ENCODE data around the gene NUDT14. TPM values are rescaled to one million over a fixed set of nuclear protein-coding genes. Genes with fewer than 3 reads are reported as not detected.
A peak's percentile ranks its signal among the peaks of the same experiment; 100 is the strongest.

Gene NUDT14
- total and polyA plus RNA-seq, 2 donors from 2014 or later, result 48.6 to 59.1 TPM

DNA sequence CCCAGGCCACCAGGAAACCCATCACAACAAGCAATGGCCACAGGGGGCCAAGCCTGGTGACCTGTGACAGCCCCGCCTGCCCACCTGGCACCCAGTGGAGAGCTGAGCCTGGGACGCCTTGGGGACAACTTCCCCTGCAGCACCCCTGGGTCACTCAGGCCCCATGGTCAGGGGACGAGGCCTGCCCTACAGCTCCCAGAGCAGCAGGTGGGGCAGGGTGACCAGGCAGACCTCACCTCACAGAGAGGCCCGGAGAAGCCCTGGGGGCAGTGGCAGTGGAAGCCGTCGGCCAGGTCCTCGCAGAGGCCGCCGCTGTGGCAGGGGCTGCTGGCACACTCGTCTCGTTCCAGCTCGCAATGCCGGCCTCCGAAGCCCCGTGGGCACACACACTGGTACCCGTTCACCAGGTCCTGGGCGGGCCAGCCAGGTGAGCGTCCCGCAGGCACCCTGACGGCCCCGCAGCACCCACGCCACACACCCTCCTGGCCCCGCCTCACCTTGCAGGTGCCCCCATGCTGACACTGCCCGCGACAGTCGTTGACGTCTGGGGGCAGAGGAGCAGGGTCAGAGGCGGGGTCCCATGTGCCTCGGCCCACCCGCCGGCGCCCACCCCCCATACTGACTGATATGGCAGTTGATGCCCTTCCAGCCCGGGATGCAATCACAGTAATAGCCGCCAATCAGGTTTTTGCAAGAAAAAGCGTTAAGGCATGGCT lies 30.6 kb downstream of the NUDT14 start:
- no peak for FAIRE-seq
- Histone ChIP-seq H3K9me3 (ENCODE audit: control insufficient read depth in 2 of 3, insufficient read depth in 1 of 3, low read length in 3 of 3) (no peaks in the 10 kb centered on the region), H3K4me1 (ENCODE audit: control insufficient read depth in 2 of 3, insufficient read depth in 2 of 3, low read depth in 1 of 3, low read length in 3 of 3) (no peaks in the 10 kb centered on the region), H3K36me3 (ENCODE audit: control insufficient read depth in 2 of 3, insufficient read depth in 3 of 3, low read length in 3 of 3) (no peaks in the 10 kb centered on the region), H3K4me3 (ENCODE audit: low read length in 3 of 3) (no peak overlapping the region), H3K27ac (ENCODE audit: low read depth in 2 of 2, low read length in 2 of 2) (no peak overlapping the region), H3K9ac (ENCODE audit: low read length in 3 of 3) (no peak overlapping the region), H3K27me3 (ENCODE audit: control insufficient read depth, insufficient read depth, low read length) (no peaks in the 10 kb centered on the region)
- TF ChIP-seq, protein P1, sequence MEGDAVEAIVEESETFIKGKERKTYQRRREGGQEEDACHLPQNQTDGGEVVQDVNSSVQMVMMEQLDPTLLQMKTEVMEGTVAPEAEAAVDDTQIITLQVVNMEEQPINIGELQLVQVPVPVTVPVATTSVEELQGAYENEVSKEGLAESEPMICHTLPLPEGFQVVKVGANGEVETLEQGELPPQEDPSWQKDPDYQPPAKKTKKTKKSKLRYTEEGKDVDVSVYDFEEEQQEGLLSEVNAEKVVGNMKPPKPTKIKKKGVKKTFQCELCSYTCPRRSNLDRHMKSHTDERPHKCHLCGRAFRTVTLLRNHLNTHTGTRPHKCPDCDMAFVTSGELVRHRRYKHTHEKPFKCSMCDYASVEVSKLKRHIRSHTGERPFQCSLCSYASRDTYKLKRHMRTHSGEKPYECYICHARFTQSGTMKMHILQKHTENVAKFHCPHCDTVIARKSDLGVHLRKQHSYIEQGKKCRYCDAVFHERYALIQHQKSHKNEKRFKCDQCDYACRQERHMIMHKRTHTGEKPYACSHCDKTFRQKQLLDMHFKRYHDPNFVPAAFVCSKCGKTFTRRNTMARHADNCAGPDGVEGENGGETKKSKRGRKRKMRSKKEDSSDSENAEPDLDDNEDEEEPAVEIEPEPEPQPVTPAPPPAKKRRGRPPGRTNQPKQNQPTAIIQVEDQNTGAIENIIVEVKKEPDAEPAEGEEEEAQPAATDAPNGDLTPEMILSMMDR (IDR thresholded peaks at IDR 0.05; ENCODE audit: borderline replicate concordance, extremely low read depth, insufficient read depth), result no peak
- intact Hi-C loops (cut with DNase I), result no loop called here
- DNase-seq, result peak in 2 of 5 donors; percentile 42 to 71

DNA sequence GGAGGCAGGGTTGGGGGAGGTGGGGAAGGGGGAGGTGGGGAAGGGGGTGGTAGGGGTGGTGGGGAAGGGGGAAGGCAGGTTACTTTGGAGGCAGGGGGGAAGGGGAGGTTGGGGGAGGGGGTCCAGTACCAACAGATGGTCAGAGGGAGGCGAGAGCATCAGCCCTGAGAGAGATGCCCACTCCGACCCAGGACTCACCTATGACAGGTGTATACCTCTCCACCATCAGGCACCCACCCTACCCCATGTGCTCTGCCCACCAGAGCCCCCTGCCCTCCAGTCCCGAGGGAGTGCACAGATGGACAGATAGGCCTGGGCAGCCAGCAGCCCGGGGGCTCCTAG lies 31.1 kb downstream of the NUDT14 start:
- Histone ChIP-seq H3K27me3 (ENCODE audit: control insufficient read depth, insufficient read depth, low read length) (no peaks in the 10 kb centered on the region), H3K9me3 (ENCODE audit: control insufficient read depth in 2 of 3, insufficient read depth in 1 of 3, low read length in 3 of 3) (no peaks in the 10 kb centered on the region), H3K27ac (ENCODE audit: low read depth in 2 of 2, low read length in 2 of 2) (no peak overlapping the region), H3K9ac (ENCODE audit: low read length in 3 of 3) (no peak overlapping the region), H3K36me3 (ENCODE audit: control insufficient read depth in 2 of 3, insufficient read depth in 3 of 3, low read length in 3 of 3) (no peaks in the 10 kb centered on the region), H3K4me3 (ENCODE audit: low read length in 3 of 3) (no peak overlapping the region), H3K4me1 (ENCODE audit: control insufficient read depth in 2 of 3, insufficient read depth in 2 of 3, low read depth in 1 of 3, low read length in 3 of 3) (no peaks in the 10 kb centered on the region)
- intact Hi-C loops (cut with DNase I), result no loop called here
- TF ChIP-seq, protein P1 (IDR thresholded peaks at IDR 0.05; ENCODE audit: borderline replicate concordance, extremely low read depth, insufficient read depth), result no peak
- FAIRE-seq (no peak), DNase-seq (no peak)

DNA sequence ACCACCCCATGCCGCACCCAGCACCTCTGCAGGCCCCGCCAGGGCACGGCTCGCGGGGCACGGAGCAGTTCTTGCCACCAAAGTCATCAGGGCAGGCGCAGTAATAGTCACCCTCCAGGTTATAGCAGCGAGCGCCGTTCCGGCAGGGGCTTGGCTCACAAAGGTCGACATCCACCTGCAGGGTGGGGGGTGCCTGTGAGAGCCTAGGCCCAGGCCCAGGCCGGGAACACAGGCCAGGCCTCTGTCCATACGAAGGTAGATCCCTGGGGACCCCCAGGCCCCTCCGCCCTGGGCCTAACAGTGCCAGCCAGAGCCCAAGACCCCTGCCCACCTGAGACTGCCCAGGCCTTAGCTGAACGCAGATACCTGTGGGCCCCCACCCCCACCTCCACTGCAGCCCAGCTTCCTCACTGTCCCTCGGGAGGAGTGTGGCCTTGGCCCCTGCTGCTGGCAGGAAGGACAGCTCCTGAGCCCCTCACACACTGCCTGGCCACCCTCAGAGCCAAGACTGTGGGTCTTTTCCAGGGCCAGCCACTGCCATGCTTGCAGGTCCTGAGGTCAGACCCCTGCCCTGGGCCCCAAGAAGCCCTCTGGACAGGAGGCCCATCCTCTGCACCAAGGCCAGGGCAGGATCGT lies 31.8 kb downstream of the NUDT14 start:
- Histone ChIP-seq H3K9ac (ENCODE audit: low read length in 3 of 3) (no peak overlapping the region), H3K27me3 (ENCODE audit: control insufficient read depth, insufficient read depth, low read length) (no peaks in the 10 kb centered on the region), H3K9me3 (ENCODE audit: control insufficient read depth in 2 of 3, insufficient read depth in 1 of 3, low read length in 3 of 3) (no peaks in the 10 kb centered on the region), H3K4me1 (ENCODE audit: control insufficient read depth in 2 of 3, insufficient read depth in 2 of 3, low read depth in 1 of 3, low read length in 3 of 3) (no peaks in the 10 kb centered on the region), H3K4me3 (ENCODE audit: low read length in 3 of 3) (no peak overlapping the region), H3K36me3 (ENCODE audit: control insufficient read depth in 2 of 3, insufficient read depth in 3 of 3, low read length in 3 of 3) (no peaks in the 10 kb centered on the region), H3K27ac (ENCODE audit: low read depth in 2 of 2, low read length in 2 of 2) (no peak overlapping the region)
- intact Hi-C loops (cut with DNase I), result no loop called here
- TF ChIP-seq, protein P1 (IDR thresholded peaks at IDR 0.05; ENCODE audit: borderline replicate concordance, extremely low read depth, insufficient read depth), result no peak
- FAIRE-seq (no peak), DNase-seq (peak in 2 of 5 donors; percentile 48 to 65)

Measured in kidney (tissue), 14 donors.